NT2/D1 (cell line): ENCODE data around the gene ARHGEF6.

Experiments
- SUZ12 ChIP-seq: IDR thresholded peaks from 2 replicates; pipeline ENCODE4 v1.6.1; 2011; ENCODE audit not compliant: insufficient read length, insufficient read depth; ENCODE audit errors: extremely low read depth
- ZNF274 ChIP-seq: IDR thresholded peaks from 2 replicates; pipeline ENCODE4 v1.6.1; 2011; ENCODE audit warnings: mild to moderate bottlenecking, low read depth, low read length

GRCh38 chrX:136733613-136734012, 47.1 kb downstream of the ARHGEF6 start:
- TF ChIP-seq ZNF274 (no peak), SUZ12 (no peak)
